Measurements from ENCODE around the gene USH1C.

DNA sequence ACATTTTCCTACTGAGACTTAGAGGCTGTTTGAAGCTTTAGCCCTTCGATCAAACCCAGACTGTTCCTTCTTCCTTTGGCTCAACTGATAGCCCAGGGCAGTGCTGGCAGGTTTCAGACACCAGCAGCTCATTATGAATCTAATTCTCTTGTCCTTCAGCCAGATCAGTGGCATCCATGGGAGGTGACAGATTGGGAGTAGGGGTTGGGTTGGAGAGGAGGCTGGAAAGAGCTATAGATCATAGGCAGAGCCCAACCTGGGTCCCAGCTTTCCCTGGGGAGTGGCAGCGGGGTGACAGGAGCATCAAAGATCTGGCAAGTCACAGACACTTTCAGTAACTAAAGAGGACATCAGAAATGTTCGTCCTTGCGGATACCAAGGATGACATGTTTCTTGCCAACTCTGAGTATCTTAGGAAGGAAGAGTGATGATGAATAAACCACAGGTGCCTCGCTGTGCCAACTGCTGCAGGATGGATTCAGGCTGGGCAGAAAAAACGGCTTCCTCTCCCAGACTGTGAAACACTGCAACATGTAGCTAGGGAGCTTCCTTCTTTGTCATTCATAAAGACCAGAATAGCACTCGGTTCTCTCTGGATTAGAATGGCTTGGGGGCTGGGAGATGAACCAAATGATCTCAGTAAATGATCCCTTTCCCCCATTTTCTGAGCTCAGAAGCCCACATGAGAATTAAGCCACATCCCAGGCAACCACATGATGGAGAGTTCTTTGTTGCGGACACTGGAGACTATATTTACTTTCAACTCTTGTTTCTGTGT lies 86.6 kb downstream of the USH1C start:
- TF ChIP-seq POLR2A (IDR thresholded peaks at IDR 0.05) (no peak), CTCF (IDR thresholded peaks at IDR 0.05) (no peak)

Data from adrenal gland (tissue), 5 donors.